KMS-11 (cell line): Measurements from ENCODE around the gene RCL1.
"Not testable (repeated sequence)": the region's sequence is repeated elsewhere in the genome, so short reads cannot be mapped to it uniquely, and the experiment has no call there.

Source experiments
- H2AFZ ChIP-seq: fragments of 200-600 bp; sonication (generic); 2 replicates; pipeline ENCODE4 v1.6.1; 2016; ENCODE audit warnings: antibody characterized with exemption, mixed run types, low read depth
- H3K27ac ChIP-seq: fragments of 200-600 bp; sonication (generic); 2 replicates; pipeline ENCODE4 v1.6.1; 2016; ENCODE audit warnings: mild to moderate bottlenecking, mixed run types
- H3K27me3 ChIP-seq: fragments of 200-600 bp; sonication (generic); 2 replicates; pipeline ENCODE4 v1.6.1; 2017; ENCODE audit warnings: mild to moderate bottlenecking, low read depth, mixed run types, moderate library complexity; ENCODE audit not compliant: insufficient read depth
- H3K36me3 ChIP-seq: fragments of 200-600 bp; sonication (generic); 2 replicates; pipeline ENCODE4 v1.6.1; 2017; ENCODE audit warnings: mild to moderate bottlenecking, mixed run types; ENCODE audit not compliant: insufficient read depth
- H3K4me1 ChIP-seq: fragments of 200-600 bp; sonication (generic); 2 replicates; pipeline ENCODE4 v1.6.1; 2016; ENCODE audit warnings: mild to moderate bottlenecking, low read depth, mixed run types; ENCODE audit not compliant: poor library complexity, severe bottlenecking
- H3K4me2 ChIP-seq: fragments of 200-600 bp; sonication (generic); 2 replicates; pipeline ENCODE4 v1.7.0; 2016; ENCODE audit warnings: mild to moderate bottlenecking, mixed run types
- H3K4me3 ChIP-seq: fragments of 200-600 bp; sonication (generic); IDR thresholded peaks from 2 replicates; pipeline ENCODE4 v1.6.1; 2017; ENCODE audit warnings: low read depth, low read length, mixed read lengths; ENCODE audit not compliant: insufficient read depth
- H3K79me2 ChIP-seq: fragments of 200-600 bp; sonication (generic); 2 replicates; pipeline ENCODE4 v1.6.1; 2016; ENCODE audit warnings: low read depth, mixed run types; ENCODE audit not compliant: insufficient read depth
- H3K9ac ChIP-seq: fragments of 200-600 bp; sonication (generic); 2 replicates; pipeline ENCODE4 v1.6.1; 2016; ENCODE audit warnings: mild to moderate bottlenecking, mixed run types
- H4K20me1 ChIP-seq: fragments of 200-600 bp; sonication (generic); 2 replicates; pipeline ENCODE4 v1.6.1; 2016; ENCODE audit warnings: mild to moderate bottlenecking, mixed run types; ENCODE audit not compliant: insufficient read depth
- TF ChIP-seq, protein P1 (sequence below): fragments of 200-600 bp; sonication (generic); conservative IDR thresholded peaks from 2 replicates; pipeline ENCODE4 v1.6.1; 2017; ENCODE audit warnings: low read depth, mild to moderate bottlenecking, antibody characterized with exemption, low read length, moderate library complexity, mixed read lengths

Gene RCL1

DNA sequence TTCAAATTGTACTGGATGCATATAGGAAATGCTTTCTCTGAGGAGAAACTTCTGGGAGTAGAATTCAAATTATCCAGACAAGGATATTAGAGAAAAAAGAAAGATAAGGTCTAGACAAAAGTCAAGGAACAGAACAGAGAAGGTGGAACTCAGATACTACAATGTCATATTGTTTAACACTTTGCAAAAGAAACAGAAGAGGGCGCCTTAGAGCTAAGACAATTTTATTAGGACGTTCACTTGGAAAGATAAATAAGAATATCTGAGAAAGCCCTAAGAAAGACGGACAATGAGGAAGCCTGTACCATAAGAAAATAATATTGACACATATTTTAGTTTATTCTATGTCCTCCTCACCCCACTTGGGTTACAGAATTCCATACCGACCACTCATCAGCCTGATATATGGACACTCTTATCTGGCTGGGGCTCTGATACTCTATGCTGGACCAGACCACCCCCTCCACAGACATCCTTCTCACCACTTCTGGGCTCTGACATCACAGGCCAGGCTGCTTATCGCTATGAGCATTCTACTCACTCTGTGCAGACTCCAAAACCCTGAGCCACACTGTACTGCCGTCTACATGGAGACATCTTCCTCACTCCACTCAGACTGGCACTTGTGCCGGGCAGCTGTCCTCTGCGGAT lies 42.6 kb upstream of the RCL1 start:
- H3K9ac ChIP-seq, result no peak overlapping the region
- TF ChIP-seq, protein P1, sequence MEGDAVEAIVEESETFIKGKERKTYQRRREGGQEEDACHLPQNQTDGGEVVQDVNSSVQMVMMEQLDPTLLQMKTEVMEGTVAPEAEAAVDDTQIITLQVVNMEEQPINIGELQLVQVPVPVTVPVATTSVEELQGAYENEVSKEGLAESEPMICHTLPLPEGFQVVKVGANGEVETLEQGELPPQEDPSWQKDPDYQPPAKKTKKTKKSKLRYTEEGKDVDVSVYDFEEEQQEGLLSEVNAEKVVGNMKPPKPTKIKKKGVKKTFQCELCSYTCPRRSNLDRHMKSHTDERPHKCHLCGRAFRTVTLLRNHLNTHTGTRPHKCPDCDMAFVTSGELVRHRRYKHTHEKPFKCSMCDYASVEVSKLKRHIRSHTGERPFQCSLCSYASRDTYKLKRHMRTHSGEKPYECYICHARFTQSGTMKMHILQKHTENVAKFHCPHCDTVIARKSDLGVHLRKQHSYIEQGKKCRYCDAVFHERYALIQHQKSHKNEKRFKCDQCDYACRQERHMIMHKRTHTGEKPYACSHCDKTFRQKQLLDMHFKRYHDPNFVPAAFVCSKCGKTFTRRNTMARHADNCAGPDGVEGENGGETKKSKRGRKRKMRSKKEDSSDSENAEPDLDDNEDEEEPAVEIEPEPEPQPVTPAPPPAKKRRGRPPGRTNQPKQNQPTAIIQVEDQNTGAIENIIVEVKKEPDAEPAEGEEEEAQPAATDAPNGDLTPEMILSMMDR, result peak; percentile 53; the same call in 1 of the 2 replicates
- H2AFZ ChIP-seq, result no peak overlapping the region
- no peaks in the 10 kb centered on the region for H3K4me1 ChIP-seq
- H3K36me3 ChIP-seq, result no peaks in the 10 kb centered on the region
- no peak overlapping the region for H3K27ac ChIP-seq
- H3K4me3 ChIP-seq, result no peak overlapping the region
- H3K27me3 ChIP-seq, result no peaks in the 10 kb centered on the region
- no peaks in the 10 kb centered on the region for H3K79me2 ChIP-seq
- H3K4me2 ChIP-seq, result no peak overlapping the region
- H4K20me1 ChIP-seq, result no peaks in the 10 kb centered on the region

GRCh38 chr9:4754530-4754929 lies 38.2 kb upstream of the RCL1 start:
- not testable (repeated sequence) for H3K27me3 ChIP-seq, H3K4me3 ChIP-seq, H3K79me2 ChIP-seq, H3K36me3 ChIP-seq, H4K20me1 ChIP-seq, H3K4me1 ChIP-seq, H3K4me2 ChIP-seq, H3K9ac ChIP-seq, H2AFZ ChIP-seq, H3K27ac ChIP-seq

DNA sequence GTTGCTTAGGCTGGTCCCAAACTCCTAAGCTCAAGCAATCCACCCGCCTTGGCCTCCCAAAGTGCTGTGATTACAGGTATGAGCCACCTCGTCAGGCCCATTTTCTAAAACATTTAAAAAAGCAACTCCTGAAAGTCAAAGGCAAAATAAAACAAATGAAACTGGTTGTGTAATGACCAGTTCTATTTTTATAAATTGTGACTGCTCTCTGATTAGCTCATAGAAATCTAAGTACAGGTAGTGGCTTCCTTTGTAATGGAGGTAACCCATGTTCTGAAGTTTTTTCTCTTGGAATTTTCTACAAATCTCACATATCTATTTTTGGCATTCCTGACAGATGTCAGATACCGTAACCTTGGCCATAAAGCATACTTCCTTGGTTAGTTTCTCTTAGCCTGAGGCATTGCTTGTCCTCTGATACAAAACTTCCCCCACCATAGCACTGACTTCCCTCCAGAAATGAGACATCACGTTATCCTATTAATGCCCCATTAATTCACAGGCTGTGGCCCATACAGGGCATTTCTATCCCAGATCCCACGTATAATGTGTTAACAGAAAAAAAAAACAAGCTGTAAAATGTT lies 37.6 kb upstream of the RCL1 start:
- Histone ChIP-seq H3K4me3 (no peak overlapping the region), H3K36me3 (no peaks in the 10 kb centered on the region), H3K4me2 (no peak overlapping the region), H3K27ac (no peak overlapping the region), H3K27me3 (no peaks in the 10 kb centered on the region), H3K4me1 (no peaks in the 10 kb centered on the region), H4K20me1 (no peaks in the 10 kb centered on the region), H3K9ac (no peak overlapping the region), H3K79me2 (no peaks in the 10 kb centered on the region), H2AFZ (no peak overlapping the region)
- TF ChIP-seq, protein P1, result no peak

DNA sequence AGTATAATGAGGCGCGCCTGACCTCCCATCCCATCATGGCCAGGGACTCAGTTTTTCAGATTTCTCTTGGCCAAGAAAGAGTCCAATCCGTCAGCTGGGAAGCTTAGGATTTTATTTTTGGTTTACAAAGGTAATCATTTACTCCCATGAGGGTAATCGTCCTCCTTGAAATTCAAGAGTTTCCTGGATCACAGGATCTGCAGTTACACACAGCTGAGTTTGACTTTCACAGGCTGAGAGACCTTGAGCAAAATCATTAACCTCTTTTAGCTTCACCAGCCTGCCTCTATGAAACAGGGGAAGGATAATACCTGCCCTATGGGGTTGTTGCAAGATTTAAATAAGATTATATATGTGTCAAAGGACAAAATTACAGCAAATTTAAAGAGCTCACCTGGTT lies 36.3 kb upstream of the RCL1 start:
- Histone ChIP-seq H3K9ac (no peak overlapping the region), H2AFZ (no peak overlapping the region), H3K4me1 (no peaks in the 10 kb centered on the region), H3K4me2 (no peak overlapping the region), H4K20me1 (no peaks in the 10 kb centered on the region), H3K79me2 (no peaks in the 10 kb centered on the region), H3K27me3 (no peaks in the 10 kb centered on the region), H3K4me3 (no peak overlapping the region), H3K27ac (no peak overlapping the region), H3K36me3 (no peaks in the 10 kb centered on the region)
- TF ChIP-seq, protein P1, result no peak

DNA sequence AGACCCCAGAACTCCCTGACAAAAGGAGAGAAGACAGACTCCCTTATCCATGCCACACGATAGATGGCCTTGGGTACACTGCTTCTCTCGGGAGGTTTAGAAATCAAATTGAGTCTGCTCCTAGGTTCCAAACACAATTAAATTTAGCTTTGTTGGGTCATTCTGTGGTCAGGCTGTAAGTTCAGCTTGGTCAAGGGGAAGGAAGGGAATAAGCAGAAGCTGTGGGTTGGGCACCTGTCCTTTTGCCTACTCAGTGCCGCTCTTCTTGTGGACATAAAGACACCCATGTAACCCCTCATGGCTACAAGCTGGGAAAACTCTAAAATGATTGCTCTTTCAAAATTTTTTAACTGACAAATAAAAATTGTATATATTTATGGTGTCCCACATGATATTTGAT lies 32.6 kb upstream of the RCL1 start:
- Histone ChIP-seq H3K9ac (no peak overlapping the region), H3K79me2 (no peaks in the 10 kb centered on the region), H3K36me3 (no peaks in the 10 kb centered on the region), H3K4me3 (no peak overlapping the region), H3K27ac (no peak overlapping the region), H2AFZ (no peak overlapping the region), H4K20me1 (no peaks in the 10 kb centered on the region), H3K27me3 (no peaks in the 10 kb centered on the region), H3K4me2 (no peak overlapping the region), H3K4me1 (no peaks in the 10 kb centered on the region)
- TF ChIP-seq, protein P1, result no peak
